Measurements from ENCODE around the gene GRID1. TPM values are rescaled to one million over a fixed set of nuclear protein-coding genes. Genes with fewer than 3 reads are reported as not detected.
"Not testable (repeated sequence)": the region's sequence is repeated elsewhere in the genome, so short reads cannot be mapped to it uniquely, and the experiment has no call there.

Gene GRID1
- total and polyA plus RNA-seq, 11 donors: 0.69 to 3.4 (median 1.6) TPM

DNA sequence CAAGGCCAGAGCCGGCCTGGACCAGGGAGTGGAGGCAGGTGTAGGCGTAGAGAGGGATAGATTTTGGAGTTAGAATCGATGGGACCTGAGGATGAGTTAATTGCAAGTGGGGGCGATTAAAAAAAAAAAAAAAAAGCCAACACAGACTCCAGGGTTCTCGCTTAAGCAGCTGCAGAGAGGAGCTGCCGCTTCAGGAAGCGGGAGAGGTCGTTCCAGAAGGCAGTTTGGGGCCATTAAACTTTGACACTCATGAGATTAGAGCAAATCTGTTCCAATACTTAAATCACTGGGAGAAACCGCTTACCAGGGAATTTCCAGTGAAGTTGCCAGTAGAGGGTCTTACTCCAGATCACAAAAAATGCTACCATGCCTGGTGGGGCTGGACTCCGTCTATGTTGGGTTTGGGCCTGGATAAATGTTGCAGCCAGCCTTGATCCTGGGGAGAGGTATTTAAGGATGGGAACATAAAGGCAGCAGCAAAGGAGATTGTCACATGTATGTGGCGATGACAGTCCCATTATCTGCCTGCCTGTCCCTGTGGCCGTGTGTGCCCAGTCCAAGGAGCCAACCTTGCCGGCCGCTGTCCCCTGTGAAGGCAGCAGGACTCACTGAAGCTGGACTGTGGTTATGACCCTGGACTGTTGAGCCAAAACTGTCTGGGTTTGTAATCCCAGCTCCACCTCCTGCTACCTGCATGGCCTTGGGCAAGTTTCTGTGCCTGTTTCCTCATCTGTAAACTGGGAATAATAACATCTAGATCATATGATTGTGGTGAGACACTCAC, 23.9 kb upstream of the GRID1 start:
- intact Hi-C loops (cut with DNase I): no loop called here
- ATAC-seq (no peak), DNase-seq (no peak)
- H3K4me3 ChIP-seq: no peak overlapping the region
- WGBS, 4 donors: 81 to 85% (median 84%) methylated on average over 13 to 14 of the region's 14 CpGs
- no peaks in the 10 kb centered on the region for H3K36me3 ChIP-seq
- H3K27me3 ChIP-seq: peaks cover 7 to 67% (median 27%) of the 10 kb centered on the region in 9 donors
- peaks cover 0 to 9% (median 4%) of the 10 kb centered on the region in 12 donors for H3K4me1 ChIP-seq
- no peak overlapping the region for H3K27ac ChIP-seq
- TF ChIP-seq, protein P1, sequence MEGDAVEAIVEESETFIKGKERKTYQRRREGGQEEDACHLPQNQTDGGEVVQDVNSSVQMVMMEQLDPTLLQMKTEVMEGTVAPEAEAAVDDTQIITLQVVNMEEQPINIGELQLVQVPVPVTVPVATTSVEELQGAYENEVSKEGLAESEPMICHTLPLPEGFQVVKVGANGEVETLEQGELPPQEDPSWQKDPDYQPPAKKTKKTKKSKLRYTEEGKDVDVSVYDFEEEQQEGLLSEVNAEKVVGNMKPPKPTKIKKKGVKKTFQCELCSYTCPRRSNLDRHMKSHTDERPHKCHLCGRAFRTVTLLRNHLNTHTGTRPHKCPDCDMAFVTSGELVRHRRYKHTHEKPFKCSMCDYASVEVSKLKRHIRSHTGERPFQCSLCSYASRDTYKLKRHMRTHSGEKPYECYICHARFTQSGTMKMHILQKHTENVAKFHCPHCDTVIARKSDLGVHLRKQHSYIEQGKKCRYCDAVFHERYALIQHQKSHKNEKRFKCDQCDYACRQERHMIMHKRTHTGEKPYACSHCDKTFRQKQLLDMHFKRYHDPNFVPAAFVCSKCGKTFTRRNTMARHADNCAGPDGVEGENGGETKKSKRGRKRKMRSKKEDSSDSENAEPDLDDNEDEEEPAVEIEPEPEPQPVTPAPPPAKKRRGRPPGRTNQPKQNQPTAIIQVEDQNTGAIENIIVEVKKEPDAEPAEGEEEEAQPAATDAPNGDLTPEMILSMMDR (IDR thresholded peaks at IDR 0.05): no peak
- TF ChIP-seq POLR2A (IDR thresholded peaks at IDR 0.05): no peak
- no peaks in the 10 kb centered on the region for H3K9me3 ChIP-seq

- intact Hi-C loops (cut with DNase I): no loop called here
- peak in 2 of 4 donors; percentile 56 to 60 for ATAC-seq
- 19 to 29% (median 24%) methylated on average over 17 to 53 of the region's 53 CpGs for WGBS, 4 donors
- Histone ChIP-seq H3K9me3 (no peaks in the 10 kb centered on the region), H3K4me3 (peak overlapping the region in 9 of 12 donors; percentile 7 to 50 (median 26)), H3K36me3 (no peaks in the 10 kb centered on the region), H3K4me1 (peaks cover 0 to 9% (median 4%) of the 10 kb centered on the region in 12 donors), H3K27ac (no peak overlapping the region), H3K27me3 (peaks cover 7 to 70% (median 27%) of the 10 kb centered on the region in 9 donors)
- peak in 1 of 5 donors; percentile 60 for DNase-seq
- TF ChIP-seq, protein P1 (IDR thresholded peaks at IDR 0.05): no peak
- no peak for TF ChIP-seq POLR2A (IDR thresholded peaks at IDR 0.05)
Measured at GRCh38 chr10:86389441-86390193, 23.0 kb upstream of the GRID1 start.

GRCh38 chr10:86389109-86389440, 22.5 kb upstream of the GRID1 start:
- WGBS, 4 donors: 31 to 49% (median 37%) methylated on average over 11 to 12 of the region's 12 CpGs
- H3K4me1 ChIP-seq; H3K27ac ChIP-seq; H3K9me3 ChIP-seq; intact Hi-C loops (cut with DNase I); H3K36me3 ChIP-seq; DNase-seq; ATAC-seq: not testable (repeated sequence)
- Histone ChIP-seq H3K27me3 (peaks cover 7 to 73% (median 27%) of the 10 kb centered on the region in 9 donors), H3K4me3 (peak overlapping the region in 7 of 12 donors; percentile 7 to 50 (median 26))

- intact Hi-C loops (cut with DNase I): no loop called here
- H3K9me3 ChIP-seq: no peaks in the 10 kb centered on the region
- WGBS, 4 donors: 38 to 59% (median 47%) methylated on average over 13 of the region's 13 CpGs
- H3K27me3 ChIP-seq: peaks cover 7 to 80% (median 27%) of the 10 kb centered on the region in 9 donors
- no peak for TF ChIP-seq POLR2A (IDR thresholded peaks at IDR 0.05)
- TF ChIP-seq, protein P1 (IDR thresholded peaks at IDR 0.05): no peak
- H3K27ac ChIP-seq: no peak overlapping the region
- no peaks in the 10 kb centered on the region for H3K36me3 ChIP-seq
- ATAC-seq (no peak), DNase-seq (no peak)
- H3K4me1 ChIP-seq: peaks cover 0 to 9% (median 4%) of the 10 kb centered on the region in 12 donors
- no peak overlapping the region for H3K4me3 ChIP-seq
Measured at GRCh38 chr10:86388119-86388704, 21.6 kb upstream of the GRID1 start.
